Erythroblast (primary cell): Measurements from ENCODE around the gene NPIPA5.

Experiments
- GATA1 ChIP-seq: IDR thresholded peaks from 2 replicates; pipeline ENCODE4 v1.6.1; 2011; ENCODE audit warnings: low read depth, mild to moderate bottlenecking, control low read depth, low read length, moderate library complexity
- POLR2A ChIP-seq: IDR thresholded peaks from 2 replicates; pipeline ENCODE4 v1.6.1; 2011; ENCODE audit warnings: mild to moderate bottlenecking, low read length

DNA sequence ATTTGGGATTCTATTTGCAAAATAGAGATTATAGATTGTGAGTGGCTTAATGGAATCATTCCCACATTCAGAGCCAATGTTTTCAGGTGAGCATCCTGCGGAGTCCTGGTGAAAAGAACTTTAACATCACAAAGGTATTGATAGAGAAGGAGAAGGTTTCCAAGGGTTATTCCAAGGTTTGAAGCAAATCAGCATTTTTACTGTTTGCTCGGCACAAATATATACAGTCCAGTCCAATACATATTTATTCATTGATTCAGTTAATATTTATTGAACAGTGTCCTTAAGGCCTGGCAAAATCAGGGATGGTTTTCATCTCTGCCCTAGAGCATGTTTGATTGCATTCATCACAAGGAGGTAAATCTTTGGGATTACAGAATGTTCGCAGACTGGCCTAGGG lies 23.9 kb upstream of the NPIPA5 start:
- TF ChIP-seq POLR2A = no peak
- TF ChIP-seq GATA1 = no peak
